GM12878 (cell line): ENCODE results near the gene RALGPS1. TPM values are rescaled to one million over a fixed set of nuclear protein-coding genes. Genes with fewer than 3 reads are reported as not detected.

Experiments used
- CEBPB ChIP-seq, 2 experiments: fragments of 150-350 bp in 1 of 2; IDR thresholded peaks; 2 replicates each; pipeline ENCODE4 v1.6.1; 2012 to 2014; ENCODE audit warnings: low read depth in 2 of 2, low read length in 2 of 2, borderline replicate concordance in 1 of 2, inconsistent platforms in 1 of 2
- EED ChIP-seq: sonication (generic); IDR thresholded peaks from 2 replicates; pipeline ENCODE4 v1.6.1; 2016; ENCODE audit warnings: antibody characterized with exemption, low read depth
- HDGF ChIP-seq: fragments of 450-650 bp; IDR thresholded peaks from 2 replicates; pipeline ENCODE4 v1.6.1; 2016; ENCODE audit warnings: antibody characterized with exemption
- HSF1 ChIP-seq: fragments of 150-350 bp; IDR thresholded peaks from 2 replicates; pipeline ENCODE4 v1.6.1; 2014; ENCODE audit warnings: mild to moderate bottlenecking, low read depth, low read length
- NFIC ChIP-seq: IDR thresholded peaks from 2 replicates; pipeline ENCODE4 v1.6.1; 2012; ENCODE audit warnings: low read depth, mild to moderate bottlenecking, inconsistent platforms, low read length, moderate library complexity
- NFYA ChIP-seq: IDR thresholded peaks from 2 replicates; pipeline ENCODE4 v1.6.1; 2011; ENCODE audit warnings: low read depth, mild to moderate bottlenecking, low read length, improper control_type of control experiment, borderline replicate concordance
- NFYB ChIP-seq: IDR thresholded peaks from 2 replicates; pipeline ENCODE4 v1.6.1; 2011; ENCODE audit warnings: low read depth, mild to moderate bottlenecking, low read length, improper control_type of control experiment, moderate library complexity; ENCODE audit not compliant: insufficient read depth
- NR2F1 ChIP-seq: fragments of 450-650 bp; conservative IDR thresholded peaks from 2 replicates; pipeline ENCODE4 v1.6.1; 2017; ENCODE audit warnings: mild to moderate bottlenecking
- POLR2AphosphoS5 ChIP-seq: IDR thresholded peaks from 2 replicates; pipeline ENCODE4 v1.6.1; 2011; ENCODE audit warnings: mild to moderate bottlenecking, low read length, inconsistent platforms
- RBBP5 ChIP-seq: fragments of 200-600 bp; sonication (generic); conservative IDR thresholded peaks from 2 replicates; pipeline ENCODE4 v1.6.1; 2016
- RELA ChIP-seq: fragments of 450-650 bp; IDR thresholded peaks from 2 replicates; pipeline ENCODE4 v1.8.0; 2014; ENCODE audit warnings: borderline replicate concordance; ENCODE audit not compliant: partially characterized antibody
- RFX5 ChIP-seq: IDR thresholded peaks from 2 replicates; pipeline ENCODE4 v1.6.1; 2011; ENCODE audit warnings: low read depth, low read length, improper control_type of control experiment
- SMARCA5 ChIP-seq: fragments of 450-650 bp; IDR thresholded peaks from 2 replicates; pipeline ENCODE4 v1.6.1; 2017; ENCODE audit warnings: mild to moderate bottlenecking
- SMC3 ChIP-seq: IDR thresholded peaks from 2 replicates; pipeline ENCODE4 v1.6.1; 2011; ENCODE audit warnings: low read length, improper control_type of control experiment, borderline replicate concordance
- STAT1 ChIP-seq: fragments of 450-650 bp; conservative IDR thresholded peaks from 2 replicates; pipeline ENCODE4 v1.6.1; 2014; ENCODE audit warnings: antibody characterized with exemption, mild to moderate bottlenecking
- TAF1 ChIP-seq: IDR thresholded peaks from 2 replicates; pipeline ENCODE4 v1.6.1; 2011; ENCODE audit warnings: mild to moderate bottlenecking, low read depth, low read length, borderline replicate concordance
- YBX1 ChIP-seq: fragments of 450-650 bp; IDR thresholded peaks from 2 replicates; pipeline ENCODE4 v1.6.1; 2016; ENCODE audit warnings: antibody characterized with exemption
- ZBED1 ChIP-seq: IDR thresholded peaks from 2 replicates; pipeline ENCODE4 v1.6.1; 2016; ENCODE audit warnings: borderline replicate concordance
- ZNF24 ChIP-seq: fragments of 450-650 bp; IDR thresholded peaks from 2 replicates; pipeline ENCODE4 v1.6.1; 2017; ENCODE audit warnings: antibody characterized with exemption, mild to moderate bottlenecking
- ZNF622 ChIP-seq: fragments of 450-650 bp; IDR thresholded peaks from 2 replicates; pipeline ENCODE4 v1.6.1; 2017; ENCODE audit warnings: mild to moderate bottlenecking, inconsistent platforms
- ZZZ3 ChIP-seq: IDR thresholded peaks from 2 replicates; pipeline ENCODE4 v1.6.1; 2011; ENCODE audit warnings: low read depth; ENCODE audit not compliant: control insufficient read depth, insufficient read length
- polyA plus RNA-seq, 11 experiments: library from polyadenylated mRNA; depleted of rRNA in 4 of 11; unstranded in 6 of 11; stranded (reverse) in 5 of 11; fragments of >200 nt; fragmentation: Nextera tagmentation in 4 of 11; fragmentation: Illumina TruSeq in 1 of 11; extraction: Ambion mirVana in 4 of 11; extraction: Trizol in 1 of 11; gene quantifications; 1 replicate in 1 of 11; 2 replicates in 10 of 11; pipeline versions ENCODE4 v1.2.1 to v1.2.3, GENCODE V29; 2011 to 2016; ENCODE audit warnings: inconsistent platforms in 2 of 11, missing spikeins in 2 of 11, low read depth in 1 of 11
- total RNA-seq, 4 experiments: library from RNA; depleted of rRNA in 3 of 4; stranded (reverse); fragments of >200 nt in 3 of 4; fragmentation: Illumina TruSeq in 1 of 4; extraction: Trizol in 1 of 4; gene quantifications; 2 replicates each; pipeline versions ENCODE4 v1.2.1 to v1.2.3, GENCODE V29; 2013 to 2021
- TF ChIP-seq, protein P1 (sequence below), 3 experiments: IDR thresholded peaks in 2 of 3; conservative IDR thresholded peaks in 1 of 3; 2 replicates each; pipeline ENCODE4 v1.5.1; 2011; ENCODE audit warnings: low read depth in 3 of 3, low read length in 3 of 3, mild to moderate bottlenecking in 3 of 3, control low read depth in 2 of 3, moderate library complexity in 2 of 3, inconsistent platforms in 1 of 3, mixed read lengths in 1 of 3; ENCODE audit not compliant: control insufficient read depth in 2 of 3, insufficient read depth in 1 of 3; ENCODE audit errors: extremely low read depth in 1 of 3
- TF ChIP-seq, protein P2 (sequence below): fragments of 450-650 bp; IDR thresholded peaks from 2 replicates; pipeline ENCODE4 v1.6.1; 2017; ENCODE audit warnings: mild to moderate bottlenecking, moderate library complexity

Gene RALGPS1
- total and polyA plus RNA-seq, 10 of the 15 experiments (the other 5 are each of a cell fraction or from before 2014, with no cell fraction given), result 0.13 to 5.6 (median 2.7) TPM

DNA sequence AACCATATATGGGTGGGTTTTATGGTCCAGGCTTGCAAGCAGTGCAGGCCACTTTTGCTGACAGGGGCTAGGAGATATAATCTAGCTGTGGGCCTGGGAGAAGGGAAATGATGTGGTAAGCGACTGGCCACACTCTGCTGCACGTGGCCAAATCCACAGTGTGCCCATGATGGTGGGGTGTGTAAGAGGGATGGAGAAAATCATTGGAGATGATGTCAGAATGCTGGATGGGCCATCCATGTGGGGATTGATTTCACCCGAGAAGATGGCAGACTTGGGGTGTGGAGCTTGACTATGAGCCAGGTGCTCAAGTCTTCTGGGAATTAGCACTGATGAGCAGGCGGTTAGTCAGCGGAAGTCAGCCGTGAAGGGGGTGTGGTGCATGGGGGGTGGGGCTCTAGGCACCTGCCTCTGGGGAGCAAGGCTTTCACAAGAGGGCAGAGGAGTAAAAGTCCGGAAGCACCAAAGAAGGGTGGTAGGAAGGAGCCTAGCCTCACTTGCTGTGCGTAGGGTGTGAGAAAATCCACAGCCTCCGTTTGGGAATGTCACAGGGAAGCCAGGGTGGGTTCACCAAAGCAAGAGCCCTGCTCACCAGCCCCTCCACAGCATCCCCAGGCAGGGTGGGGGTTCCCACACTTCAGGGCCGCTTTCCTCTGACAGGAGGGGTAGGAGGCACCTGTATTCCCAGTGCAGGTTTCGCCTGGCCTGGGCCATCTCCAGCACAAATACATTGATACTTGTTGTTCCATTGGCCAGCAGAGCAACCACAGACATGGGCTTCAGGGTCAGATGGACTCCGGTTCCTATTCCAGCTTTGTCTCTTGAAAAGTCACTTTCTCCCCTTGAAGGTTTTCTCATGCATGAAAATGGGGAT lies 252.3 kb downstream of the RALGPS1 start (continued):
- TF ChIP-seq HSF1, result no peak
- no peak for TF ChIP-seq STAT1
- TF ChIP-seq SMARCA5, result peak; percentile 16; the same call in 1 of the 2 replicates
- TF ChIP-seq TAF1, result 0 out of 2 replicates have a peak, but pooled peaks have one; percentile 31
- TF ChIP-seq NFYA, result no peak
- 0 out of 2 replicates have a peak, but pooled peaks have one; percentile 33 for TF ChIP-seq RFX5
- TF ChIP-seq, protein P1, sequence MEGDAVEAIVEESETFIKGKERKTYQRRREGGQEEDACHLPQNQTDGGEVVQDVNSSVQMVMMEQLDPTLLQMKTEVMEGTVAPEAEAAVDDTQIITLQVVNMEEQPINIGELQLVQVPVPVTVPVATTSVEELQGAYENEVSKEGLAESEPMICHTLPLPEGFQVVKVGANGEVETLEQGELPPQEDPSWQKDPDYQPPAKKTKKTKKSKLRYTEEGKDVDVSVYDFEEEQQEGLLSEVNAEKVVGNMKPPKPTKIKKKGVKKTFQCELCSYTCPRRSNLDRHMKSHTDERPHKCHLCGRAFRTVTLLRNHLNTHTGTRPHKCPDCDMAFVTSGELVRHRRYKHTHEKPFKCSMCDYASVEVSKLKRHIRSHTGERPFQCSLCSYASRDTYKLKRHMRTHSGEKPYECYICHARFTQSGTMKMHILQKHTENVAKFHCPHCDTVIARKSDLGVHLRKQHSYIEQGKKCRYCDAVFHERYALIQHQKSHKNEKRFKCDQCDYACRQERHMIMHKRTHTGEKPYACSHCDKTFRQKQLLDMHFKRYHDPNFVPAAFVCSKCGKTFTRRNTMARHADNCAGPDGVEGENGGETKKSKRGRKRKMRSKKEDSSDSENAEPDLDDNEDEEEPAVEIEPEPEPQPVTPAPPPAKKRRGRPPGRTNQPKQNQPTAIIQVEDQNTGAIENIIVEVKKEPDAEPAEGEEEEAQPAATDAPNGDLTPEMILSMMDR (IDR thresholded peaks at IDR 0.05 in 2 of 3, conservative IDR thresholded peaks at IDR 0.05 in 1 of 3; ENCODE audit: control insufficient read depth in 2 of 3, extremely low read depth in 1 of 3, insufficient read depth in 1 of 3, low read depth in 3 of 3, low read length in 3 of 3), result no peak
- TF ChIP-seq ZBED1, result no peak
- peak; percentile 71; the same call in 1 of the 2 replicates for TF ChIP-seq EED
- TF ChIP-seq NFIC, result peak; percentile 56
- peak; percentile 97 for TF ChIP-seq HDGF
- TF ChIP-seq, protein P2, sequence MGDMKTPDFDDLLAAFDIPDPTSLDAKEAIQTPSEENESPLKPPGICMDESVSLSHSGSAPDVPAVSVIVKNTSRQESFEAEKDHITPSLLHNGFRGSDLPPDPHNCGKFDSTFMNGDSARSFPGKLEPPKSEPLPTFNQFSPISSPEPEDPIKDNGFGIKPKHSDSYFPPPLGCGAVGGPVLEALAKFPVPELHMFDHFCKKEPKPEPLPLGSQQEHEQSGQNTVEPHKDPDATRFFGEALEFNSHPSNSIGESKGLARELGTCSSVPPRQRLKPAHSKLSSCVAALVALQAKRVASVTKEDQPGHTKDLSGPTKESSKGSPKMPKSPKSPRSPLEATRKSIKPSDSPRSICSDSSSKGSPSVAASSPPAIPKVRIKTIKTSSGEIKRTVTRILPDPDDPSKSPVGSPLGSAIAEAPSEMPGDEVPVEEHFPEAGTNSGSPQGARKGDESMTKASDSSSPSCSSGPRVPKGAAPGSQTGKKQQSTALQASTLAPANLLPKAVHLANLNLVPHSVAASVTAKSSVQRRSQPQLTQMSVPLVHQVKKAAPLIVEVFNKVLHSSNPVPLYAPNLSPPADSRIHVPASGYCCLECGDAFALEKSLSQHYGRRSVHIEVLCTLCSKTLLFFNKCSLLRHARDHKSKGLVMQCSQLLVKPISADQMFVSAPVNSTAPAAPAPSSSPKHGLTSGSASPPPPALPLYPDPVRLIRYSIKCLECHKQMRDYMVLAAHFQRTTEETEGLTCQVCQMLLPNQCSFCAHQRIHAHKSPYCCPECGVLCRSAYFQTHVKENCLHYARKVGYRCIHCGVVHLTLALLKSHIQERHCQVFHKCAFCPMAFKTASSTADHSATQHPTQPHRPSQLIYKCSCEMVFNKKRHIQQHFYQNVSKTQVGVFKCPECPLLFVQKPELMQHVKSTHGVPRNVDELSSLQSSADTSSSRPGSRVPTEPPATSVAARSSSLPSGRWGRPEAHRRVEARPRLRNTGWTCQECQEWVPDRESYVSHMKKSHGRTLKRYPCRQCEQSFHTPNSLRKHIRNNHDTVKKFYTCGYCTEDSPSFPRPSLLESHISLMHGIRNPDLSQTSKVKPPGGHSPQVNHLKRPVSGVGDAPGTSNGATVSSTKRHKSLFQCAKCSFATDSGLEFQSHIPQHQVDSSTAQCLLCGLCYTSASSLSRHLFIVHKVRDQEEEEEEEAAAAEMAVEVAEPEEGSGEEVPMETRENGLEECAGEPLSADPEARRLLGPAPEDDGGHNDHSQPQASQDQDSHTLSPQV, result peak; percentile 94
- TF ChIP-seq RBBP5, result no peak
- TF ChIP-seq NR2F1, result peak; percentile 23; the same call in 1 of the 2 replicates
- peak; percentile 60 for TF ChIP-seq POLR2AphosphoS5
- TF ChIP-seq NFYB, result no peak
- TF ChIP-seq ZNF24, result peak; percentile 49; the same call in 1 of the 2 replicates
- TF ChIP-seq CEBPB (IDR thresholded peaks at IDR 0.05; ENCODE audit: borderline replicate concordance in 1 of 2, low read depth in 2 of 2, low read length in 2 of 2), result no peak
- TF ChIP-seq YBX1, result peak; percentile 88; the same call in 1 of the 2 replicates
- no peak for TF ChIP-seq ZZZ3
- no peak for TF ChIP-seq ZNF622
- TF ChIP-seq SMC3, result no peak
- peak; percentile 26 for TF ChIP-seq RELA
